GM18951 (cell line): ENCODE measurements around the gene PHRF1.
"Not testable (repeated sequence)": the region's sequence is repeated elsewhere in the genome, so short reads cannot be mapped to it uniquely, and the experiment has no call there.

Experiments used
- POLR2A ChIP-seq: IDR thresholded peaks from 4 replicates; pipeline ENCODE4 v1.6.1; 2011; ENCODE audit warnings: mild to moderate bottlenecking; ENCODE audit not compliant: insufficient read length, insufficient read depth; ENCODE audit errors: extremely low read depth
- in situ Hi-C: fragments of 300-500 bp; cut with MboI; formaldehyde crosslinking; loops from one replicate; pipeline ENCODE4 v1.12.0; 2022; ENCODE audit warnings: low sequenced_read_pairs, mixed read lengths, inconsistent platforms; ENCODE audit not compliant: unreplicated experiment

The PHRF1 gene

DNA sequence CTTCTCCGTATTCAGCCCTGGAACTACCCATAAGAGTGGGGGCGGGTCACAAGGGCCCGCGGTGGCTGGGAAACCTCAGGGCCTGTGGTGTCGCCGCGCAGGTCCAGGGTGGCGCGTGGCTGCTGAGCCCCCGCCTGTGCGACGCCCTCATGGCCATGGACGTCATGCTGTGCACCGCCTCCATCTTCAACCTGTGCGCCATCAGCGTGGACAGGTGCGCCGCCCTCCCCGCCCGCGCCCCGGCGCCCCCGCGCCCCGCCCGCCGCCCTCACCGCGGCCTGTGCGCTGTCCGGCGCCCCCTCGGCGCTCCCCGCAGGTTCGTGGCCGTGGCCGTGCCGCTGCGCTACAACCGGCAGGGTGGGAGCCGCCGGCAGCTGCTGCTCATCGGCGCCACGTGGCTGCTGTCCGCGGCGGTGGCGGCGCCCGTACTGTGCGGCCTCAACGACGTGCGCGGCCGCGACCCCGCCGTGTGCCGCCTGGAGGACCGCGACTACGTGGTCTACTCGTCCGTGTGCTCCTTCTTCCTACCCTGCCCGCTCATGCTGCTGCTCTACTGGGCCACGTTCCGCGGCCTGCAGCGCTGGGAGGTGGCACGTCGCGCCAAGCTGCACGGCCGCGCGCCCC, 63.2 kb downstream of the PHRF1 start:
- in situ Hi-C loops, result no loop called here
- no peak for TF ChIP-seq POLR2A

DNA sequence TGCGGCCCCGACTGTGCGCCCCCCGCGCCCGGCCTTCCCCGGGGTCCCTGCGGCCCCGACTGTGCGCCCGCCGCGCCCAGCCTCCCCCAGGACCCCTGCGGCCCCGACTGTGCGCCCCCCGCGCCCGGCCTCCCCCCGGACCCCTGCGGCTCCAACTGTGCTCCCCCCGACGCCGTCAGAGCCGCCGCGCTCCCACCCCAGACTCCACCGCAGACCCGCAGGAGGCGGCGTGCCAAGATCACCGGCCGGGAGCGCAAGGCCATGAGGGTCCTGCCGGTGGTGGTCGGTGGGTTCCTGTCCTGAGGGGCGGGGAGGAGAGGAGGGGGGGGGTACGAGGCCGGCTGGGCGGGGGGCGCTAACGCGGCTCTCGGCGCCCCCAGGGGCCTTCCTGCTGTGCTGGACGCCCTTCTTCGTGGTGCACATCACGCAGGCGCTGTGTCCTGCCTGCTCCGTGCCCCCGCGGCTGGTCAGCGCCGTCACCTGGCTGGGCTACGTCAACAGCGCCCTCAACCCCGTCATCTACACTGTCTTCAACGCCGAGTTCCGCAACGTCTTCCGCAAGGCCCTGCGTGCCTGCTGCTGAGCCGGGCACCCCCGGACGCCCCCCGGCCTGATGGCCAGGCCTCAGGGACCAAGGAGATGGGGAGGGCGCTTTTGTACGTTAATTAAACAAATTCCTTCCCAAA, 63.9 kb downstream of the PHRF1 start:
- in situ Hi-C loops, result no loop called here

DNA sequence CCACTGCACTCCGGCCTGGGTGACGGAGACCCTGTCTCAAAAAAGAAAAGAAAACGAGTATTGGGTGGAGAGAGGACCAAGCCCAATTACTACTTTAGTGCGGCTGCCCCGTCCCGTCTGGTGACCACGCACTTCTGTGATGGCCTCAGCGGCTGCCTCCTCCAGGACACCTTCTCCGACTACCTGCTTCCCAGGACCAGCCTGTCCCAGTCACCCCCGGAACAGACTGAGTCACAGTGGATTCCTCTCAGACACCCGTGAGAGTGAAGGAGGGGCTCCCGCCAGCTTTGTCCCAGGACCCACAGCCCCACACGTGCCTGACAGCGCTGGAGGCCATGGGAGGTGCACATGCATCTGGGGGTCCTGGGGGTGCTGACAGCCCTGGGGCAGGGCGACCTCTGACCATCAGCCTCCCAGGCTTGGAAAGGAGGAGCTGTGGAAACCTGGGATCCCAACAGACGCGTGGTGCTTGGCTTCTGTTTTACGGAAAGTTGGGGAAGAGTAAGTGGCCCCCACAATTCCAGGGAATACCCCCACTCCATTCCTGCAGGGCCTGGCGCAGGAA, 65.6 kb downstream of the PHRF1 start:
- no peak for TF ChIP-seq POLR2A
- in situ Hi-C loops, result no loop called here

More for the DNA sequence above, 63.9 kb downstream of the PHRF1 start:
- TF ChIP-seq POLR2A, result no peak

DNA sequence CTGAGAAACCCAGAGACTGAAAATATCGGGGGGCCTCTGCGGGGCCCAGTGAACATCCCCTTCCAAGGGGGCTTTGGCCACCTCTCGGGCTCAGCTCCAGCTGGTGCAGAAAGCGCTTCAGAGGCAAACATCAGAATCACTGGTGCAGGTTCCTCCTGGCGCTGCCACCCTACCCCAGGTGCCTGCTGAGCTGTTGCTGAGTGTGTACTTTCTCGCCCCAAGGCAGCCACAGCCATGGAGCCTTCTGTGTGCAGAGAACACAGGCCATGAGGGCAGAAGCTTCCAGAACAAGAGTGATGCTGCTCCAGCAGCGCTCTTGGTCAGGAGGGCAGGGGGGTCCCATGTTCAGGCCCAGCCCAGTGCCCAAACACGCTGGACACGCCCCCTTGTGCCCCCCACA, 67.1 kb downstream of the PHRF1 start:
- in situ Hi-C loops, result no loop called here
- TF ChIP-seq POLR2A, result no peak

DNA sequence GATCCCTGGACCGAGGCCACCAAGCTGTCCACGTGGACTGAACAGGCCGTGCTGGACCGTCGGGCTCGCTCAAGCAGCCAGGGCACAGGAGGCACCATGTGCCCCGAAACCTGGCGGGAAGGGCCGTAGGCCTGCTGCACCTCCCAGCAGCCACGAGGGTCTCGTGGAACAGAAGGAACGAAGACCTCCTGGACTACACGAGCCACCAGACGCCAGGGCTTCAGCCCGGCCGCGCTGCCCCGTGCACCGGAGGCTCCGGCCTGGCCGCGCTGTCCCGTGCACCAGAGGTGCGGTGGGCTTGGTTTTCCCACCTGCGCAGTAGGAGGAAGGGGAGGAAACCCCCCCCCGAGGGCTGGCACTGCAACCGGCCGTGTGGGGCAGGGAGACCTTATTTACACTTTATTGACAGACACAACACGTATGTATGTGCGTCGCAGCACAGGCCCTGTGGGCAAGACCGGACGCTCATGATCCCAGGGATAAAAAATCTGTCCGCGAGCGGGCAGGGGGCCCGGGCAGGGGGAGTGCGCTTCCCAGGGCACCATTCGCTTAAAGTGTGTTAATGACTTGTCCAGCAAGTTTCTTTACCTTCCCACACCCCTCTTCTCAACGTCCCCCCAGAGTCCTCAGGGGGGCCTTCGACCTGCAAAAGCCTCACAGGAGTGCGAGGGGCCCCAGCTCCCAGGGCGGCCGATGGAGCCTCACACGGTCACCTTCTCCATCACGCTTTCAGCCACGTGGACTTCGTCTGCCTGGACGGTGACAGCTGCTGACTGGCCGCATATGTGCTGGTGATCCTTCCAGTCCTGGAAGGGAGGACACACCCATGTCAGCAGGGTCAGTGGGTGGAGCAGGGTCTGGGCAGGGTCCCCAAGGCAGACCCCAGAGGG, 67.8 kb downstream of the PHRF1 start:
- in situ Hi-C loops, result no loop called here
- TF ChIP-seq POLR2A, result no peak

DNA sequence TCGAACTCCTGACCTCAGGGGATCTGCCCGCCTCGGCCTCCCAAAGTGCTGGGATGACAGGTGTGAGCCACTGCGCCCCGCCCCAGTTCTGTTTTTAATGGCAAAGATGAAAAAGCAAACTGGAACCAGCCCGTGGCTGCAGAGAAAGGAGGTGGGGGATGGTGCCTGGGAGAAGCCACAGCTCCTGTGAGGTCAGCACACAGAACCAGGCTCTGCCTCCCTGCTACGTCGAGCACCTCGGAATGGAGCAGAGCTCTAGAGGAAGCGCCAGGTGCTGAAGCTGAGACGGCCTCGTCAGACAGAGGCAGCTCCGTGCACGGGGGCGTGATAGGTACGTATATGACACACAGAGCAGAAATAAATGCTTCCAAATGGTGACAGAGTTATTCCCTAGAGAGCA, 69.3 kb downstream of the PHRF1 start:
- in situ Hi-C loops, result no loop called here
- TF ChIP-seq POLR2A, result no peak

DNA sequence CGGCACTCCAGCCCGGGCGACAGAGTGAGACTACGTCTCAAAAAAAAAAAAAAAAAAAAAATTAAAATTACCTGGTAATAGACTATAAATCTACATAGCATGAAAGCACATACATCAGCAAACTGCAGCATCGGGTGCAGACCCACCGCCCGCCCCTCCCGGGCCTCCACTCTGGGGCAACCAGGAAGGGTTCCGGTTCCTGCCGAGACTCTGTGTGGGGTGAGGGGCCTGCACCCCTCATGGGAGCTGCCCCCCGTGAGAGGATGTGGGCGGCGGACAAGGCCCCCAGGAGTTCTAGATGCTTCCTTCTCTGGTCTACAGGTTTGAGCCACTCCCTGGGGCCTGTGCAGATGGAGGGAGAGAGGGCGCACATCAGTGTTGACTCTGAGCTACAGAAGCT, 69.9 kb downstream of the PHRF1 start:
- no peak for TF ChIP-seq POLR2A
- in situ Hi-C loops, result no loop called here

DNA sequence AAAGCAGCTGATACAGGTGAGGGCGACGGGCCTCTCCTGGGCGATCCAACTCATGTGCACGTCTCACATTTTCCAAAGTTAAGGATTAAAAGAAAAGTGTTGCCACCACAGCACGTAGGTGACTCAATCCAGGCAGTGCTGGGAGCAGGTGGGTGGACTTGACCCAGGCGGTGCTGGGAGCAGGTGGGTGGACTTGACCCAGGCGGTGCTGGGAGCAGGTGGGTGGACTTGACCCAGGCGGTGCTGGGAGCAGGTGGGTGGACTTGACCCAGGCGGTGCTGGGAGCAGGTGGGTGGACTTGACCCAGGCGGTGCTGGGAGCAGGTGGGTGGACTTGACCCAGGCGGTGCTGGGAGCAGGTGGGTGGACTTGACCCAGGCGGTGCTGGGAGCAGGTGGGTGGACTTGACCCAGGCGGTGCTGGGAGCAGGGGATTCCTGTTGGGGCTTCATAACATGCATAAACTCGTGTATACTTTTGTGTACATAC, 71.4 kb downstream of the PHRF1 start:
- in situ Hi-C loops, result not testable (repeated sequence)

DNA sequence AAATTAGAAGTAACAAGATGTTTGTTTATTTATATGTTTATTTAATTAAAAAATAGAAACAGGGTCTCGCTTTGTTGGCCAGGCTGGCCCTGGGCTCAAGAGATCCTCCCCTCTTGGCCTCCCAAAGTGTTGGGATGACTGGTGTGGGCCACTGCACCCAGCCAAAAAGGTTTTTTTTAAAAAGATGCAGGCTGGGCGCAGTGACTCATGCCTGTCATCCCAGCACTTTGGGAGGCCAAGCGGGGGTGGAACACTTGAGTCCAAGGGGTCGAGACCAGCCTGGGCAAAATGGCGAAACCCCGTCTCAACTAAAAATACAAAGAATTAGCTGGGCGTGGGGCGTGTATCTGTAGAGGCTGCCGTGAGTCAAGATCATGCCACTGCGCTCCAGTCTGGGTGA, 74.2 kb downstream of the PHRF1 start:
- no peak for TF ChIP-seq POLR2A
- in situ Hi-C loops, result no loop called here

DNA sequence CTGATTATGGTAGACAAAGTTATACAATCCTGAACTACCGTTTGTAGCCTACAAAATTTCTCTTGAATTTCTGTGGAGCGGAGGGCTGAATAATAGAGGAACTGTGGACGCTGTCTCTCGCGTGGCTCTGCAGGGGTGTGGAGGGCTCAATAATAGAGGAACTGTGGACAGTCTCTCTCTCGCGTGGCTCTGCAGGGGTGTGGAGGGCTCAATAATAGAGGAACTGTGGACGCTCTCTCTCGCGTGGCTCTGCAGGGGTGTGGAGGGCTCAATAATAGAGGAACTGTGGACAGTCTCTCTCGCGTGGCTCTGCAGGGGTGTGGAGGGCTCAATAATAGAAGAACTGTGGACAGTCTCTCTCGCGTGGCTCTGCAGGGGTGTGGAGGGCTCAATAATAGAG, 76.9 kb downstream of the PHRF1 start:
- in situ Hi-C loops, result not testable (repeated sequence)

DNA sequence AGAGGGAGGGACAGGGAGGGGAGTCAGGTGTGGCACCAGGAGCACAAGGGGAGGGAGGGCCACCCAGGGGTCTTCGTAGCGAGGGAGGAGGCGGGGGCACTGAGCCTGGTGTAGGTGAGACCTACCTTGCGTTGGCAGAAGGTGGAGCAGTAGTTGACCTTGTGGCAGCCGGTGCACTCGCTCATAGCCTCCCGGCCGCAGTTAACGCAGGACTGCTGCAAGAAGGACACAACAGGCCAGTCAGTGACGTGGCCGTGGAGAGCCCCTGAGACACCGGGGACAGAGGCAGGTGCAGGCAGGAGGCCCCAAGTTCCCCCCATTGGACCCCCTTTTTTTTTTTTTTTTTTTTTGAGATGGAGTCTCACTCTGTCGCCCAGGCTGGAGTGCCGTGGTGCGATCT, 77.6 kb downstream of the PHRF1 start:
- in situ Hi-C loops, result no loop called here
- TF ChIP-seq POLR2A, result no peak

DNA sequence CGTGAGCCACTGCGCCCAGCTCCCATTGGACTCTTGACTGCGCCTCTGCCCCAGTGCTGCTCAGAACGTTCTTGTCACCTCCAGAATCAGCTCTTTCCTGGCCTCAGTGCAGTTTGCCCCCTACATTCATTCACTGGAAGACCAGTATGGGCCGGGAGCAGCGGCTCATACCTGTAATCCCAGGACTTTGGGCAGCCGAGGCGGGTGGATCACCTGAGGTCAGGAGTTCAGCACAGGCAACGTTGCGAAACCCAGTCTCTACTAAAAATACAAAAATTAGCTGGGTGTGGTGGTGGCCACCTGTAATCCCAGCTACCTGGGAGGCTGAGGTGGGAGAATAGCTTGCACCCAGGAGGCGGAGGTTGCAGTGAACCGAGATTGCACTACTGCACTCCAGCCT, 78.2 kb downstream of the PHRF1 start:
- in situ Hi-C loops, result not testable (repeated sequence)

DNA sequence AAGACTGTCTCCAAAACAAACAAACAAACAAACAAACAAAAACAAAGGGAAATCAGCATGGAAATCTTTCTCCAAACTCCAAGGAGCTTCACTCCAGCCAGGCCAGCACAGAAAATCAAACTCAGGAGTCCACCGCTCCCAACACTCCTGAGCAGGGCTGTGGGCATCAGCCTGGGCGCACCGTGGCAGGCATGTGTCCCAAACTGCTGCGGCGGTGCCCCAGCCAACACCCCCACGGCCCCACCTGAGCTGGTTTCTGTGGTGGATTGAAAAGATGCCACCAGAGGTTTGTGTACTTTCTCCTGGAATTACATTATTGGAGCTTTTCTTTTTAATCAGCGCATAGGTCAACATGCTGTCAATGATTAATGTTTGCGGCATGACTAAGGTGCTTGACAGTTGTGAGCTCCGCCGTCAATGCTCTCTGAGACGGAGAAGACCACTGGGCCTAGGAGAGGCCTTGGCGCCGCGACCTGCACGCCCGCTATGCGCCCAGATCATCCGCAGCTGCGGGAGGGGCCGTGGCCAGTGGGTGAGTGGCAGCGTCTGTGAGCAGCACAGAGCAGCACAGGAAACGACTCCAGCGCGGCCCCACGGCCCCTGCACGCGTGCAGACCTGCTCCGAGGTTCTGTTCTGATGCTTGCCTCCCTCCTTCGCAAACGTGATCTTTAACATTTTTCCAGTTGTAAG, 78.9 kb downstream of the PHRF1 start:
- TF ChIP-seq POLR2A, result no peak
- in situ Hi-C loops, result no loop called here
